IMR-90 (cell line): Measurements from ENCODE around the gene TSPAN16. TPM values are rescaled to one million over a fixed set of nuclear protein-coding genes. Genes with fewer than 3 reads are reported as not detected.

ENCODE experiments used
- ATAC-seq: fragments of 200-7000 bp; cut with Tn5 transposase; 2 replicates; pipeline ENCODE4 v1.9.1; 2020; ENCODE audit warnings: low read depth, mild to moderate bottlenecking, moderate library complexity
- BruUV-seq: library from RNA; stranded (reverse); fragments of 400-500 nt; replicated peaks from 2 replicates; lab custom pipeline; 2021; lab: Mats Ljungman, UMichigan
- CTCF ChIA-PET: fragments of 300-600 bp; formaldehyde crosslinking; extraction: SDS; loops from one replicate; lab custom pipeline; 2021; ENCODE audit warnings: antibody characterized with exemption; lab: Yijun Ruan, JAX
- POLR2A ChIA-PET: fragments of 300-600 bp; sonication (Branson Sonifier 250); formaldehyde crosslinking; loops from one replicate; lab custom pipeline; 2022; ENCODE audit warnings: antibody characterized with exemption; ENCODE audit not compliant: unreplicated experiment; lab: Charles Lee
- DNase-seq: peaks from one replicate; pipeline ENCODE4 v3.0.0; 2013
- H2AFZ ChIP-seq: replicated peaks from 2 replicates; pipeline ENCODE3; 2013; ENCODE audit warnings: low read length, mild to moderate bottlenecking; ENCODE audit not compliant: poor library complexity
- H2AK5ac ChIP-seq: 2 replicates; pipeline ENCODE4 v1.6.1; 2013; ENCODE audit warnings: low read depth, low read length, inconsistent platforms
- H2AK9ac ChIP-seq: replicated peaks from 2 replicates; pipeline ENCODE3; 2013; ENCODE audit warnings: mild to moderate bottlenecking, low read depth, low read length, moderate library complexity; ENCODE audit not compliant: poor library complexity
- H2BK120ac ChIP-seq: 2 replicates; pipeline ENCODE4 v1.6.1; 2013; ENCODE audit warnings: low read depth, low read length, inconsistent platforms
- H2BK15ac ChIP-seq: 3 replicates; pipeline ENCODE4 v1.6.1; 2013; ENCODE audit warnings: low read depth, low read length, inconsistent platforms
- H2BK20ac ChIP-seq: 2 replicates; pipeline ENCODE4 v1.6.1; 2013; ENCODE audit warnings: low read depth, mild to moderate bottlenecking, inconsistent platforms, low read length, moderate library complexity
- H2BK5ac ChIP-seq: 2 replicates; pipeline ENCODE4 v1.6.1; 2013; ENCODE audit warnings: mild to moderate bottlenecking, low read depth, low read length, inconsistent platforms; ENCODE audit not compliant: poor library complexity, severe bottlenecking
- H3K14ac ChIP-seq: replicated peaks from 2 replicates; pipeline ENCODE4 v1.6.1; 2013; ENCODE audit warnings: low read depth, low read length, inconsistent platforms
- H3K18ac ChIP-seq: 2 replicates; pipeline ENCODE4 v1.6.1; 2013; ENCODE audit warnings: low read depth, low read length, control low read depth
- H3K23ac ChIP-seq: 2 replicates; pipeline ENCODE4 v1.6.1; 2013; ENCODE audit warnings: low read depth, low read length, inconsistent platforms
- H3K27ac ChIP-seq: 2 replicates; pipeline ENCODE4 v1.5.1; 2013; ENCODE audit warnings: mild to moderate bottlenecking, control low read depth, low read length; ENCODE audit not compliant: insufficient read depth
- H3K27me3 ChIP-seq: 2 replicates; pipeline ENCODE4 v1.6.1; 2013; ENCODE audit warnings: low read length; ENCODE audit not compliant: control insufficient read depth, insufficient read depth
- H3K36me3 ChIP-seq: 2 replicates; pipeline ENCODE4 v1.6.1; 2013; ENCODE audit warnings: low read length, mixed read lengths; ENCODE audit not compliant: control insufficient read depth, insufficient read depth
- H3K4ac ChIP-seq: 2 replicates; pipeline ENCODE4 v1.6.1; 2013; ENCODE audit warnings: low read depth, low read length, inconsistent platforms
- H3K4me1 ChIP-seq: 2 replicates; pipeline ENCODE4 v1.6.1; 2013; ENCODE audit warnings: low read length, mixed read lengths; ENCODE audit not compliant: control insufficient read depth, insufficient read depth
- H3K4me2 ChIP-seq: 2 replicates; pipeline ENCODE4 v1.6.1; 2013; ENCODE audit warnings: low read depth, mild to moderate bottlenecking, control low read depth, low read length, moderate library complexity
- H3K4me3 ChIP-seq: 2 replicates; pipeline ENCODE4 v1.5.1; 2013; ENCODE audit warnings: low read depth, mild to moderate bottlenecking, control low read depth, low read length, moderate library complexity; ENCODE audit not compliant: insufficient read depth
- H3K56ac ChIP-seq: 2 replicates; pipeline ENCODE4 v1.6.1; 2013; ENCODE audit warnings: low read length, inconsistent platforms; ENCODE audit not compliant: insufficient read depth; ENCODE audit errors: extremely low read depth
- H3K79me1 ChIP-seq, 2 experiments: 2 replicates each; pipeline ENCODE4 v1.6.1; 2013; ENCODE audit warnings: low read length in 2 of 2, inconsistent platforms in 1 of 2, low read depth in 1 of 2
- H3K9ac ChIP-seq: 2 replicates; pipeline ENCODE4 v1.6.1; 2013; ENCODE audit warnings: low read depth, low read length, control low read depth
- H3K9me1 ChIP-seq: 2 replicates; pipeline ENCODE4 v1.6.1; 2013; ENCODE audit warnings: low read length, inconsistent platforms; ENCODE audit not compliant: insufficient read depth
- H3K9me3 ChIP-seq: 2 replicates; pipeline ENCODE4 v1.6.1; 2013; ENCODE audit warnings: low read length; ENCODE audit not compliant: control insufficient read depth, insufficient read depth
- H4K20me1 ChIP-seq: 2 replicates; pipeline ENCODE4 v1.6.1; 2013; ENCODE audit warnings: low read length, inconsistent platforms; ENCODE audit not compliant: insufficient read depth
- H4K5ac ChIP-seq: 2 replicates; pipeline ENCODE4 v1.6.1; 2013; ENCODE audit warnings: mild to moderate bottlenecking, low read depth, low read length, control low read depth
- H4K8ac ChIP-seq, 2 experiments: 2 replicates each; pipeline ENCODE4 v1.6.1; 2013; ENCODE audit warnings: low read depth in 2 of 2, low read length in 2 of 2, control low read depth in 1 of 2, inconsistent platforms in 1 of 2
- H4K91ac ChIP-seq: 2 replicates; pipeline ENCODE4 v1.6.1; 2013; ENCODE audit warnings: low read depth, low read length, inconsistent platforms; ENCODE audit not compliant: insufficient read depth
- BHLHE40 ChIP-seq: fragments of 150-350 bp; IDR thresholded peaks from 2 replicates; pipeline ENCODE4 v1.6.1; 2016; ENCODE audit warnings: mild to moderate bottlenecking, low read depth, low read length
- NFE2L2 ChIP-seq: fragments of 150-350 bp; IDR thresholded peaks from 2 replicates; pipeline ENCODE4 v1.6.1; 2016; ENCODE audit warnings: low read depth, mild to moderate bottlenecking, low read length
- POLR2A ChIP-seq: IDR thresholded peaks from 2 replicates; pipeline ENCODE4 v1.6.1; 2012; ENCODE audit warnings: mild to moderate bottlenecking, low read depth, low read length
- RCOR1 ChIP-seq: IDR thresholded peaks from 2 replicates; pipeline ENCODE4 v1.6.1; 2012; ENCODE audit warnings: mild to moderate bottlenecking, low read length, improper control_type of control experiment; ENCODE audit not compliant: insufficient replicate concordance
- RFX5 ChIP-seq: IDR thresholded peaks from 2 replicates; pipeline ENCODE4 v1.8.0; 2012; ENCODE audit warnings: low read depth, mild to moderate bottlenecking, low read length, moderate library complexity
- SMC3 ChIP-seq: fragments of 150-350 bp; IDR thresholded peaks from 2 replicates; pipeline ENCODE4 v1.6.1; 2016; ENCODE audit warnings: low read depth, mild to moderate bottlenecking, antibody characterized with exemption, low read length, moderate library complexity
- WGBS, 2 experiments: methylation state at CpG; one replicate each; pipeline versions ENCODE4 v1.1.5 to v1.1.7; 2013; ENCODE audit warnings: missing lambda C conversion rate in 2 of 2; ENCODE audit not compliant: insufficient read length in 1 of 2; ENCODE audit errors: extremely low coverage in 2 of 2; 5-methylcytosine and 5-hydroxymethylcytosine counted together
- dilution Hi-C: fragments of 300-500 bp; cut with HindIII; formaldehyde crosslinking; loops from one replicate; pipeline ENCODE4 v1.14.3; 2018; ENCODE audit warnings: low sequenced_read_pairs; ENCODE audit not compliant: unreplicated experiment
- in situ Hi-C: fragments of 300-500 bp; cut with MboI; formaldehyde crosslinking; loops from 3 replicates; pipeline ENCODE4 v1.14.3; 2019; ENCODE audit warnings: low sequenced_read_pairs, inconsistent platforms, mixed read lengths
- intact Hi-C: fragments of 100-400 bp; cut with micrococcal nuclease; formaldehyde crosslinking; loops from 2 replicates; pipeline ENCODE4 v1.10.0; 2022
- polyA plus RNA-seq, 3 experiments: library from polyadenylated mRNA; depleted of rRNA; stranded (reverse); fragments of >200 nt; gene quantifications; 2 replicates each; pipeline ENCODE4 v1.2.3, GENCODE V29; 2012; ENCODE audit warnings: low replicate concordance in 1 of 3
- total RNA-seq: library from RNA; depleted of rRNA; stranded (reverse); fragments of >200 nt; gene quantifications from 2 replicates; pipeline ENCODE4 v1.2.3, GENCODE V29; 2012
- TF ChIP-seq, protein P1 (sequence below): fragments of 150-350 bp; IDR thresholded peaks from 2 replicates; pipeline ENCODE4 v1.6.1; 2017; ENCODE audit warnings: mild to moderate bottlenecking, antibody characterized with exemption, low read length, low read depth
- TF ChIP-seq, protein P2 (sequence below): conservative IDR thresholded peaks from 2 replicates; pipeline ENCODE4 v1.5.1; 2012; ENCODE audit warnings: mild to moderate bottlenecking, low read depth, low read length, improper control_type of control experiment

The TSPAN16 gene
- total and polyA plus RNA-seq, 2 of the 4 experiments (the other 2 are of a cell fraction), result not detected

DNA sequence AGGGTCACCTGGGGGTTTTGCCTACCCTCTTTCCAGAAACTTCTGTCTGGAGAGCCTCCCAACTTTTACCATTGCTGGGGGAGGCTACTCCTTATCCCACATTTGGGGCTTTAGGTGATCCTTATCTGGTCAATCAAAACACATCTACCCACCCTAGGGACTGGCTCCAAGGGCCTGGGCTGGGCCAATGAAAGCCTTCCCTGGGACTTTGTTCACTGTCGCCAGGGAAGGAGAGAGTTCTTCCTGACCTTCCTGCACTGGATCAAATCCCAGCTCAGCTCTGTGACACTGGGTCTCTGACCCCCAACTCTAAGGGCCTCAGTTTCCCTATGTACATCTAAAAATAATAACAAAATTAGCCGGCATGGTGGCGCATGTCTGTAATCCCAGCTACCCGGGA is 44.7 kb upstream of the TSPAN16 start:
- Histone ChIP-seq H3K79me1 (no peaks in the 10 kb centered on the region; a peak in 1 of 4 replicates), H2AK5ac (no peak overlapping the region), H2BK15ac (no peak overlapping the region), H3K9me1 (no peaks in the 10 kb centered on the region), H3K4ac (no peak overlapping the region), H4K8ac (no peak overlapping the region), H3K36me3 (peaks cover 32% of the 10 kb centered on the region), H2BK5ac (no peak overlapping the region), H3K56ac (no peak overlapping the region), H4K20me1 (no peaks in the 10 kb centered on the region), H3K4me1 (no peaks in the 10 kb centered on the region; the same call in 1 of the 2 replicates), H3K27me3 (no peaks in the 10 kb centered on the region), H4K5ac (no peak overlapping the region), H4K91ac (no peak overlapping the region), H3K9me3 (no peaks in the 10 kb centered on the region), H2AFZ (no peak overlapping the region), H3K4me3 (no peak overlapping the region), H2BK20ac (no peak overlapping the region), H3K4me2 (no peak overlapping the region), H3K18ac (no peak overlapping the region), H3K27ac (no peak overlapping the region), H3K23ac (no peak overlapping the region), H2BK120ac (no peak overlapping the region), H3K9ac (no peak overlapping the region), H3K14ac (no peak overlapping the region), H2AK9ac (no peak overlapping the region)
- dilution Hi-C loops, result no loop called here
- no TSS peak for BruUV-seq
- peak; percentile 73 for TF ChIP-seq RFX5
- no peak for TF ChIP-seq POLR2A
- no peak for TF ChIP-seq NFE2L2
- no peak for TF ChIP-seq SMC3
- TF ChIP-seq, protein P1, sequence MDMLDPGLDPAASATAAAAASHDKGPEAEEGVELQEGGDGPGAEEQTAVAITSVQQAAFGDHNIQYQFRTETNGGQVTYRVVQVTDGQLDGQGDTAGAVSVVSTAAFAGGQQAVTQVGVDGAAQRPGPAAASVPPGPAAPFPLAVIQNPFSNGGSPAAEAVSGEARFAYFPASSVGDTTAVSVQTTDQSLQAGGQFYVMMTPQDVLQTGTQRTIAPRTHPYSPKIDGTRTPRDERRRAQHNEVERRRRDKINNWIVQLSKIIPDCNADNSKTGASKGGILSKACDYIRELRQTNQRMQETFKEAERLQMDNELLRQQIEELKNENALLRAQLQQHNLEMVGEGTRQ, result no peak
- TF ChIP-seq BHLHE40, result no peak
- no peak for TF ChIP-seq RCOR1
- TF ChIP-seq, protein P2, sequence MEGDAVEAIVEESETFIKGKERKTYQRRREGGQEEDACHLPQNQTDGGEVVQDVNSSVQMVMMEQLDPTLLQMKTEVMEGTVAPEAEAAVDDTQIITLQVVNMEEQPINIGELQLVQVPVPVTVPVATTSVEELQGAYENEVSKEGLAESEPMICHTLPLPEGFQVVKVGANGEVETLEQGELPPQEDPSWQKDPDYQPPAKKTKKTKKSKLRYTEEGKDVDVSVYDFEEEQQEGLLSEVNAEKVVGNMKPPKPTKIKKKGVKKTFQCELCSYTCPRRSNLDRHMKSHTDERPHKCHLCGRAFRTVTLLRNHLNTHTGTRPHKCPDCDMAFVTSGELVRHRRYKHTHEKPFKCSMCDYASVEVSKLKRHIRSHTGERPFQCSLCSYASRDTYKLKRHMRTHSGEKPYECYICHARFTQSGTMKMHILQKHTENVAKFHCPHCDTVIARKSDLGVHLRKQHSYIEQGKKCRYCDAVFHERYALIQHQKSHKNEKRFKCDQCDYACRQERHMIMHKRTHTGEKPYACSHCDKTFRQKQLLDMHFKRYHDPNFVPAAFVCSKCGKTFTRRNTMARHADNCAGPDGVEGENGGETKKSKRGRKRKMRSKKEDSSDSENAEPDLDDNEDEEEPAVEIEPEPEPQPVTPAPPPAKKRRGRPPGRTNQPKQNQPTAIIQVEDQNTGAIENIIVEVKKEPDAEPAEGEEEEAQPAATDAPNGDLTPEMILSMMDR, result no peak
- in situ Hi-C loops, result no loop called here
- no peak for DNase-seq
- intact Hi-C loops, result no loop called here
- WGBS, 2 experiments, result no CpG with 5 or more reads among the region's 4 CpGs
- CTCF ChIA-PET, result no interaction called here
- ATAC-seq, result no peak
- POLR2A ChIA-PET, result no interaction called here
